ENCODE measurements around the gene MICU1. TPM values are rescaled to one million over a fixed set of nuclear protein-coding genes. Genes with fewer than 3 reads are reported as not detected.

The MICU1 gene
- total and polyA plus RNA-seq, 2 experiments from 2014 or later, result 27.5 to 52.3 TPM

DNA sequence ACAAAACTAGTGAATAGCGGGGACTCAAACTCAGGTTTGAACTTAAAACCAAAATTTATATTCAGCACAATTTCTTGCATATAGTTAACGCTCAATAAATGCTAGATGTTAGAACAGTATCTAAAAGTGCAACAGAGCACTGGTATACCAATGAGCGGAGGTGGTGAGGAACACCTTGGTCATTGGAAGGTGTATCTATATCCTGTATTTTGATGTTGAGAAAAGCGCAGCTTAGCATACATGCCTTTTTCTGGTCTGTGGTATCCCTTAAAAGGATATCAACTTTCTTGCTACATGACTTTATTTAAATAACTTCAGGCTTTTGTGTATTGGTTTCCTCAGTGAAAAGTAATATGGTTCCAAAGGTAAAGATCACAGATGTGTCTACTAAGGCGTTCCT lies 237.8 kb downstream of the MICU1 start:
- Mint-ChIP-seq H3K9me3 (no peaks in the 10 kb centered on the region), H3K36me3 (ENCODE audit: low read depth) (no peaks in the 10 kb centered on the region; the same call in 2 of the 3 replicates), H3K4me1 (peaks cover 22% of the 10 kb centered on the region), H3K27me3 (ENCODE audit: insufficient read depth, low read depth, poor library complexity) (peaks cover 2% of the 10 kb centered on the region), H3K27ac (no peak overlapping the region), H3K4me3 (no peak overlapping the region)
- no peak overlapping the region for H3K27ac ChIP-seq (ENCODE audit: low read depth)
- H3K4me1 ChIP-seq (ENCODE audit: insufficient read depth), result no peaks in the 10 kb centered on the region; the same call in 1 of the 2 replicates
- no peaks in the 10 kb centered on the region for H3K9me2 ChIP-seq (ENCODE audit: insufficient read depth)
- ATAC-seq (no peak), DNase-seq (ENCODE audit: low spot score) (no peak)
- no peaks in the 10 kb centered on the region for H3F3A ChIP-seq (replicated peaks; ENCODE audit: low read depth)
- no peaks in the 10 kb centered on the region for H3K36me3 ChIP-seq (ENCODE audit: insufficient read depth)
- no peaks in the 10 kb centered on the region for H3K27me3 ChIP-seq (ENCODE audit: insufficient read depth)
- TF ChIP-seq ZNF331 (CRISPR knock-in tag; IDR thresholded peaks at IDR 0.05; ENCODE audit: low read depth) (no peak), EZH2phosphoT487 (IDR thresholded peaks at IDR 0.05; ENCODE audit: unreplicated experiment) (no peak), STAT1 (IDR thresholded peaks at IDR 0.05; ENCODE audit: unreplicated experiment) (no peak), NANOG (IDR thresholded peaks at IDR 0.05; ENCODE audit: borderline replicate concordance) (no peak), JUNB (IDR thresholded peaks at IDR 0.05; ENCODE audit: unreplicated experiment) (no peak), POLR2AphosphoS5 (IDR thresholded peaks at IDR 0.05; ENCODE audit: low read depth) (no peak), CREB1 (CRISPR knock-in tag; IDR thresholded peaks at IDR 0.05; ENCODE audit: low read depth) (no peak), EZH2 (IDR thresholded peaks at IDR 0.05; ENCODE audit: low read depth, unreplicated experiment) (no peak), ZNF114 (CRISPR knock-in tag; IDR thresholded peaks at IDR 0.05) (no peak)
- TF ChIP-seq, protein P1, sequence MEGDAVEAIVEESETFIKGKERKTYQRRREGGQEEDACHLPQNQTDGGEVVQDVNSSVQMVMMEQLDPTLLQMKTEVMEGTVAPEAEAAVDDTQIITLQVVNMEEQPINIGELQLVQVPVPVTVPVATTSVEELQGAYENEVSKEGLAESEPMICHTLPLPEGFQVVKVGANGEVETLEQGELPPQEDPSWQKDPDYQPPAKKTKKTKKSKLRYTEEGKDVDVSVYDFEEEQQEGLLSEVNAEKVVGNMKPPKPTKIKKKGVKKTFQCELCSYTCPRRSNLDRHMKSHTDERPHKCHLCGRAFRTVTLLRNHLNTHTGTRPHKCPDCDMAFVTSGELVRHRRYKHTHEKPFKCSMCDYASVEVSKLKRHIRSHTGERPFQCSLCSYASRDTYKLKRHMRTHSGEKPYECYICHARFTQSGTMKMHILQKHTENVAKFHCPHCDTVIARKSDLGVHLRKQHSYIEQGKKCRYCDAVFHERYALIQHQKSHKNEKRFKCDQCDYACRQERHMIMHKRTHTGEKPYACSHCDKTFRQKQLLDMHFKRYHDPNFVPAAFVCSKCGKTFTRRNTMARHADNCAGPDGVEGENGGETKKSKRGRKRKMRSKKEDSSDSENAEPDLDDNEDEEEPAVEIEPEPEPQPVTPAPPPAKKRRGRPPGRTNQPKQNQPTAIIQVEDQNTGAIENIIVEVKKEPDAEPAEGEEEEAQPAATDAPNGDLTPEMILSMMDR (conservative IDR thresholded peaks at IDR 0.05; ENCODE audit: low read depth in 2 of 2), result no peak
- TF ChIP-seq, protein P2, sequence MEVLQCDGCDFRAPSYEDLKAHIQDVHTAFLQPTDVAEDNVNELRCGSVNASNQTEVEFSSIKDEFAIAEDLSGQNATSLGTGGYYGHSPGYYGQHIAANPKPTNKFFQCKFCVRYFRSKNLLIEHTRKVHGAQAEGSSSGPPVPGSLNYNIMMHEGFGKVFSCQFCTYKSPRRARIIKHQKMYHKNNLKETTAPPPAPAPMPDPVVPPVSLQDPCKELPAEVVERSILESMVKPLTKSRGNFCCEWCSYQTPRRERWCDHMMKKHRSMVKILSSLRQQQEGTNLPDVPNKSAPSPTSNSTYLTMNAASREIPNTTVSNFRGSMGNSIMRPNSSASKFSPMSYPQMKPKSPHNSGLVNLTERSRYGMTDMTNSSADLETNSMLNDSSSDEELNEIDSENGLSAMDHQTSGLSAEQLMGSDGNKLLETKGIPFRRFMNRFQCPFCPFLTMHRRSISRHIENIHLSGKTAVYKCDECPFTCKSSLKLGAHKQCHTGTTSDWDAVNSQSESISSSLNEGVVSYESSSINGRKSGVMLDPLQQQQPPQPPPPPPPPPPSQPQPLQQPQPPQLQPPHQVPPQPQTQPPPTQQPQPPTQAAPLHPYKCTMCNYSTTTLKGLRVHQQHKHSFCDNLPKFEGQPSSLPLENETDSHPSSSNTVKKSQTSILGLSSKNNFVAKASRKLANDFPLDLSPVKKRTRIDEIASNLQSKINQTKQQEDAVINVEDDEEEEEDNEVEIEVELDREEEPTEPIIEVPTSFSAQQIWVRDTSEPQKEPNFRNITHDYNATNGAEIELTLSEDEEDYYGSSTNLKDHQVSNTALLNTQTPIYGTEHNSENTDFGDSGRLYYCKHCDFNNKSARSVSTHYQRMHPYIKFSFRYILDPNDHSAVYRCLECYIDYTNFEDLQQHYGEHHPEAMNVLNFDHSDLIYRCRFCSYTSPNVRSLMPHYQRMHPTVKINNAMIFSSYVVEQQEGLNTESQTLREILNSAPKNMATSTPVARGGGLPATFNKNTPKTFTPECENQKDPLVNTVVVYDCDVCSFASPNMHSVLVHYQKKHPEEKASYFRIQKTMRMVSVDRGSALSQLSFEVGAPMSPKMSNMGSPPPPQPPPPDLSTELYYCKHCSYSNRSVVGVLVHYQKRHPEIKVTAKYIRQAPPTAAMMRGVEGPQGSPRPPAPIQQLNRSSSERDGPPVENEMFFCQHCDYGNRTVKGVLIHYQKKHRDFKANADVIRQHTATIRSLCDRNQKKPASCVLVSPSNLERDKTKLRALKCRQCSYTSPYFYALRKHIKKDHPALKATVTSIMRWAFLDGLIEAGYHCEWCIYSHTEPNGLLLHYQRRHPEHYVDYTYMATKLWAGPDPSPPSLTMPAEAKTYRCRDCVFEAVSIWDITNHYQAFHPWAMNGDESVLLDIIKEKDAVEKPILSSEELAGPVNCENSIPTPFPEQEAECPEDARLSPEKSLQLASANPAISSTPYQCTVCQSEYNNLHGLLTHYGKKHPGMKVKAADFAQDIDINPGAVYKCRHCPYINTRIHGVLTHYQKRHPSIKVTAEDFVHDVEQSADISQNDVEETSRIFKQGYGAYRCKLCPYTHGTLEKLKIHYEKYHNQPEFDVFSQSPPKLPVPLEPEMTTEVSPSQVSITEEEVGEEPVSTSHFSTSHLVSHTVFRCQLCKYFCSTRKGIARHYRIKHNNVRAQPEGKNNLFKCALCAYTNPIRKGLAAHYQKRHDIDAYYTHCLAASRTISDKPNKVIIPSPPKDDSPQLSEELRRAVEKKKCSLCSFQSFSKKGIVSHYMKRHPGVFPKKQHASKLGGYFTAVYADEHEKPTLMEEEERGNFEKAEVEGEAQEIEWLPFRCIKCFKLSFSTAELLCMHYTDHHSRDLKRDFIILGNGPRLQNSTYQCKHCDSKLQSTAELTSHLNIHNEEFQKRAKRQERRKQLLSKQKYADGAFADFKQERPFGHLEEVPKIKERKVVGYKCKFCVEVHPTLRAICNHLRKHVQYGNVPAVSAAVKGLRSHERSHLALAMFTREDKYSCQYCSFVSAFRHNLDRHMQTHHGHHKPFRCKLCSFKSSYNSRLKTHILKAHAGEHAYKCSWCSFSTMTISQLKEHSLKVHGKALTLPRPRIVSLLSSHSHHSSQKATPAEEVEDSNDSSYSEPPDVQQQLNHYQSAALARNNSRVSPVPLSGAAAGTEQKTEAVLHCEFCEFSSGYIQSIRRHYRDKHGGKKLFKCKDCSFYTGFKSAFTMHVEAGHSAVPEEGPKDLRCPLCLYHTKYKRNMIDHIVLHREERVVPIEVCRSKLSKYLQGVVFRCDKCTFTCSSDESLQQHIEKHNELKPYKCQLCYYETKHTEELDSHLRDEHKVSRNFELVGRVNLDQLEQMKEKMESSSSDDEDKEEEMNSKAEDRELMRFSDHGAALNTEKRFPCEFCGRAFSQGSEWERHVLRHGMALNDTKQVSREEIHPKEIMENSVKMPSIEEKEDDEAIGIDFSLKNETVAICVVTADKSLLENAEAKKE (CRISPR knock-in tag; IDR thresholded peaks at IDR 0.05), result no peak
- TF ChIP-seq, protein P3, sequence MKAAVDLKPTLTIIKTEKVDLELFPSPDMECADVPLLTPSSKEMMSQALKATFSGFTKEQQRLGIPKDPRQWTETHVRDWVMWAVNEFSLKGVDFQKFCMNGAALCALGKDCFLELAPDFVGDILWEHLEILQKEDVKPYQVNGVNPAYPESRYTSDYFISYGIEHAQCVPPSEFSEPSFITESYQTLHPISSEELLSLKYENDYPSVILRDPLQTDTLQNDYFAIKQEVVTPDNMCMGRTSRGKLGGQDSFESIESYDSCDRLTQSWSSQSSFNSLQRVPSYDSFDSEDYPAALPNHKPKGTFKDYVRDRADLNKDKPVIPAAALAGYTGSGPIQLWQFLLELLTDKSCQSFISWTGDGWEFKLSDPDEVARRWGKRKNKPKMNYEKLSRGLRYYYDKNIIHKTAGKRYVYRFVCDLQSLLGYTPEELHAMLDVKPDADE (IDR thresholded peaks at IDR 0.05), result no peak
- TF ChIP-seq, protein P4, sequence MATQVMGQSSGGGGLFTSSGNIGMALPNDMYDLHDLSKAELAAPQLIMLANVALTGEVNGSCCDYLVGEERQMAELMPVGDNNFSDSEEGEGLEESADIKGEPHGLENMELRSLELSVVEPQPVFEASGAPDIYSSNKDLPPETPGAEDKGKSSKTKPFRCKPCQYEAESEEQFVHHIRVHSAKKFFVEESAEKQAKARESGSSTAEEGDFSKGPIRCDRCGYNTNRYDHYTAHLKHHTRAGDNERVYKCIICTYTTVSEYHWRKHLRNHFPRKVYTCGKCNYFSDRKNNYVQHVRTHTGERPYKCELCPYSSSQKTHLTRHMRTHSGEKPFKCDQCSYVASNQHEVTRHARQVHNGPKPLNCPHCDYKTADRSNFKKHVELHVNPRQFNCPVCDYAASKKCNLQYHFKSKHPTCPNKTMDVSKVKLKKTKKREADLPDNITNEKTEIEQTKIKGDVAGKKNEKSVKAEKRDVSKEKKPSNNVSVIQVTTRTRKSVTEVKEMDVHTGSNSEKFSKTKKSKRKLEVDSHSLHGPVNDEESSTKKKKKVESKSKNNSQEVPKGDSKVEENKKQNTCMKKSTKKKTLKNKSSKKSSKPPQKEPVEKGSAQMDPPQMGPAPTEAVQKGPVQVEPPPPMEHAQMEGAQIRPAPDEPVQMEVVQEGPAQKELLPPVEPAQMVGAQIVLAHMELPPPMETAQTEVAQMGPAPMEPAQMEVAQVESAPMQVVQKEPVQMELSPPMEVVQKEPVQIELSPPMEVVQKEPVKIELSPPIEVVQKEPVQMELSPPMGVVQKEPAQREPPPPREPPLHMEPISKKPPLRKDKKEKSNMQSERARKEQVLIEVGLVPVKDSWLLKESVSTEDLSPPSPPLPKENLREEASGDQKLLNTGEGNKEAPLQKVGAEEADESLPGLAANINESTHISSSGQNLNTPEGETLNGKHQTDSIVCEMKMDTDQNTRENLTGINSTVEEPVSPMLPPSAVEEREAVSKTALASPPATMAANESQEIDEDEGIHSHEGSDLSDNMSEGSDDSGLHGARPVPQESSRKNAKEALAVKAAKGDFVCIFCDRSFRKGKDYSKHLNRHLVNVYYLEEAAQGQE (IDR thresholded peaks at IDR 0.05; ENCODE audit: unreplicated experiment), result no peak
- H3K4me3 ChIP-seq, result no peak overlapping the region
- H3K4me2 ChIP-seq, result no peak overlapping the region
- no peak overlapping the region for H2AFZ ChIP-seq
- H3K79me2 ChIP-seq (replicated peaks; ENCODE audit: insufficient read depth), result no peaks in the 10 kb centered on the region
- H4K20me1 ChIP-seq (replicated peaks; ENCODE audit: insufficient read depth), result no peaks in the 10 kb centered on the region

Data from GM23338 (cell line).